ENCODE measurements around the gene CCRL2. TPM values are rescaled to one million over a fixed set of nuclear protein-coding genes. Genes with fewer than 3 reads are reported as not detected.
"Not testable (repeated sequence)": the region's sequence is repeated elsewhere in the genome, so short reads cannot be mapped to it uniquely, and the experiment has no call there.

The CCRL2 gene
- polyA plus RNA-seq, 1 donor = 11.3 TPM

GRCh38 chr3:46401579-46401978 is 5.5 kb upstream of the CCRL2 start:
- DNase-seq = no peak
- H3K4me3 ChIP-seq (ENCODE audit: low read length) = no peak overlapping the region
- H3K27ac ChIP-seq (ENCODE audit: low read length) = no peak overlapping the region
- no peaks in the 10 kb centered on the region for H3K36me3 ChIP-seq (ENCODE audit: control insufficient read depth, insufficient read depth, low read length)
- peaks cover 26% of the 10 kb centered on the region for H3K4me1 ChIP-seq (ENCODE audit: control insufficient read depth, insufficient read depth, low read length)
- no peaks in the 10 kb centered on the region for H3K27me3 ChIP-seq (ENCODE audit: control insufficient read depth, insufficient read depth, low read length)
- H3K9me3 ChIP-seq (ENCODE audit: control insufficient read depth, low read depth, low read length) = no peaks in the 10 kb centered on the region
- no CpG with 5 or more reads among the region's 2 CpGs for WGBS (ENCODE audit: insufficient coverage, low lambda C conversion rate)

- not testable (repeated sequence) for H3K27ac ChIP-seq (ENCODE audit: low read length); H3K27me3 ChIP-seq (ENCODE audit: control insufficient read depth, insufficient read depth, low read length); DNase-seq; H3K36me3 ChIP-seq (ENCODE audit: control insufficient read depth, insufficient read depth, low read length); H3K9me3 ChIP-seq (ENCODE audit: control insufficient read depth, low read depth, low read length); H3K4me3 ChIP-seq (ENCODE audit: low read length)
- peaks cover 35% of the 10 kb centered on the region for H3K4me1 ChIP-seq (ENCODE audit: control insufficient read depth, insufficient read depth, low read length)
- WGBS (ENCODE audit: insufficient coverage, low lambda C conversion rate) = 90% methylated on average over 2 of the region's 4 CpGs
Measured at GRCh38 chr3:46402902-46403301, 4.2 kb upstream of the CCRL2 start.

GRCh38 chr3:46405301-46406019 is 1.6 kb upstream of the CCRL2 start:
- peaks cover 37% of the 10 kb centered on the region for H3K4me1 ChIP-seq (ENCODE audit: control insufficient read depth, insufficient read depth, low read length)
- H3K27me3 ChIP-seq (ENCODE audit: control insufficient read depth, insufficient read depth, low read length) = no peaks in the 10 kb centered on the region
- H3K27ac ChIP-seq (ENCODE audit: low read length) = peak overlapping the region; percentile 98
- 4% methylated on average over 3 of the region's 11 CpGs for WGBS (ENCODE audit: insufficient coverage, low lambda C conversion rate)
- no peak overlapping the region for H3K4me3 ChIP-seq (ENCODE audit: low read length)
- DNase-seq = peak; percentile 92 to 97
- no peaks in the 10 kb centered on the region for H3K9me3 ChIP-seq (ENCODE audit: control insufficient read depth, low read depth, low read length)
- no peaks in the 10 kb centered on the region for H3K36me3 ChIP-seq (ENCODE audit: control insufficient read depth, insufficient read depth, low read length)

- Histone ChIP-seq H3K4me3 (ENCODE audit: low read length) (no peak overlapping the region), H3K27me3 (ENCODE audit: control insufficient read depth, insufficient read depth, low read length) (no peaks in the 10 kb centered on the region), H3K9me3 (ENCODE audit: control insufficient read depth, low read depth, low read length) (no peaks in the 10 kb centered on the region), H3K27ac (ENCODE audit: low read length) (peak overlapping the region; percentile 98), H3K4me1 (ENCODE audit: control insufficient read depth, insufficient read depth, low read length) (peaks cover 37% of the 10 kb centered on the region), H3K36me3 (ENCODE audit: control insufficient read depth, insufficient read depth, low read length) (no peaks in the 10 kb centered on the region)
- DNase-seq = no peak
- WGBS (ENCODE audit: insufficient coverage, low lambda C conversion rate) = 60% methylated on average over 1 of the region's 4 CpGs
Measured at GRCh38 chr3:46406443-46406787, 644 bp upstream of the CCRL2 start.

GRCh38 chr3:46407970-46408369 is 911 bp downstream of the CCRL2 start:
- Histone ChIP-seq H3K27ac (ENCODE audit: low read length) (peak overlapping the region; percentile 98), H3K4me3 (ENCODE audit: low read length) (peak overlapping the region; percentile 49), H3K27me3 (ENCODE audit: control insufficient read depth, insufficient read depth, low read length) (no peaks in the 10 kb centered on the region), H3K36me3 (ENCODE audit: control insufficient read depth, insufficient read depth, low read length) (no peaks in the 10 kb centered on the region), H3K9me3 (ENCODE audit: control insufficient read depth, low read depth, low read length) (no peaks in the 10 kb centered on the region), H3K4me1 (ENCODE audit: control insufficient read depth, insufficient read depth, low read length) (peaks cover 37% of the 10 kb centered on the region)
- DNase-seq = peak in 1 of 2 donors; percentile 27
- WGBS (ENCODE audit: insufficient coverage, low lambda C conversion rate) = no CpG with 5 or more reads among the region's 7 CpGs

- WGBS (ENCODE audit: insufficient coverage, low lambda C conversion rate) = 100% methylated on average over 2 of the region's 7 CpGs
- Histone ChIP-seq H3K27me3 (ENCODE audit: control insufficient read depth, insufficient read depth, low read length) (no peaks in the 10 kb centered on the region), H3K4me1 (ENCODE audit: control insufficient read depth, insufficient read depth, low read length) (peaks cover 33% of the 10 kb centered on the region), H3K9me3 (ENCODE audit: control insufficient read depth, low read depth, low read length) (no peaks in the 10 kb centered on the region), H3K36me3 (ENCODE audit: control insufficient read depth, insufficient read depth, low read length) (no peaks in the 10 kb centered on the region), H3K27ac (ENCODE audit: low read length) (no peak overlapping the region), H3K4me3 (ENCODE audit: low read length) (no peak overlapping the region)
- DNase-seq = no peak
Measured at GRCh38 chr3:46408853-46409252, 1.8 kb downstream of the CCRL2 start.

GRCh38 chr3:46409739-46410489 is 2.9 kb downstream of the CCRL2 start:
- Histone ChIP-seq H3K36me3 (ENCODE audit: control insufficient read depth, insufficient read depth, low read length) (no peaks in the 10 kb centered on the region), H3K4me1 (ENCODE audit: control insufficient read depth, insufficient read depth, low read length) (peaks cover 26% of the 10 kb centered on the region), H3K27ac (ENCODE audit: low read length) (no peak overlapping the region), H3K27me3 (ENCODE audit: control insufficient read depth, insufficient read depth, low read length) (no peaks in the 10 kb centered on the region), H3K4me3 (ENCODE audit: low read length) (no peak overlapping the region), H3K9me3 (ENCODE audit: control insufficient read depth, low read depth, low read length) (no peaks in the 10 kb centered on the region)
- no peak for DNase-seq
- 100% methylated on average over 1 of the region's 9 CpGs for WGBS (ENCODE audit: insufficient coverage, low lambda C conversion rate)

GRCh38 chr3:46410669-46411068 is 3.6 kb downstream of the CCRL2 start:
- DNase-seq = no peak
- no peak overlapping the region for H3K4me3 ChIP-seq (ENCODE audit: low read length)
- H3K36me3 ChIP-seq (ENCODE audit: control insufficient read depth, insufficient read depth, low read length) = no peaks in the 10 kb centered on the region
- H3K27me3 ChIP-seq (ENCODE audit: control insufficient read depth, insufficient read depth, low read length) = no peaks in the 10 kb centered on the region
- no CpG with 5 or more reads among the region's 2 CpGs for WGBS (ENCODE audit: insufficient coverage, low lambda C conversion rate)
- H3K4me1 ChIP-seq (ENCODE audit: control insufficient read depth, insufficient read depth, low read length) = peaks cover 25% of the 10 kb centered on the region
- H3K27ac ChIP-seq (ENCODE audit: low read length) = no peak overlapping the region
- no peaks in the 10 kb centered on the region for H3K9me3 ChIP-seq (ENCODE audit: control insufficient read depth, low read depth, low read length)

- Histone ChIP-seq H3K4me3 (ENCODE audit: low read length) (no peak overlapping the region), H3K27ac (ENCODE audit: low read length) (no peak overlapping the region), H3K4me1 (ENCODE audit: control insufficient read depth, insufficient read depth, low read length) (peaks cover 25% of the 10 kb centered on the region), H3K36me3 (ENCODE audit: control insufficient read depth, insufficient read depth, low read length) (no peaks in the 10 kb centered on the region), H3K9me3 (ENCODE audit: control insufficient read depth, low read depth, low read length) (no peaks in the 10 kb centered on the region), H3K27me3 (ENCODE audit: control insufficient read depth, insufficient read depth, low read length) (no peaks in the 10 kb centered on the region)
- WGBS (ENCODE audit: insufficient coverage, low lambda C conversion rate) = 92% methylated on average over 2 of the region's 2 CpGs
- DNase-seq = no peak
Measured at GRCh38 chr3:46411271-46411670, 4.2 kb downstream of the CCRL2 start.

GRCh38 chr3:46412786-46413298 is 5.8 kb downstream of the CCRL2 start:
- H3K36me3 ChIP-seq (ENCODE audit: control insufficient read depth, insufficient read depth, low read length) = no peaks in the 10 kb centered on the region
- peaks cover 24% of the 10 kb centered on the region for H3K4me1 ChIP-seq (ENCODE audit: control insufficient read depth, insufficient read depth, low read length)
- no peak for DNase-seq
- no CpG with 5 or more reads among the region's 3 CpGs for WGBS (ENCODE audit: insufficient coverage, low lambda C conversion rate)
- no peaks in the 10 kb centered on the region for H3K9me3 ChIP-seq (ENCODE audit: control insufficient read depth, low read depth, low read length)
- H3K27me3 ChIP-seq (ENCODE audit: control insufficient read depth, insufficient read depth, low read length) = no peaks in the 10 kb centered on the region
- H3K27ac ChIP-seq (ENCODE audit: low read length) = no peak overlapping the region
- H3K4me3 ChIP-seq (ENCODE audit: low read length) = no peak overlapping the region
